K562 (cell line): ENCODE data around the gene SLC39A13. TPM values are rescaled to one million over a fixed set of nuclear protein-coding genes. Genes with fewer than 3 reads are reported as not detected.

Source experiments
- ARID3B ChIP-seq: fragments of 250-450 bp; sonication (Bioruptor Pico); IDR thresholded peaks from 2 replicates; pipeline ENCODE4 v1.4.0; 2020; ENCODE audit warnings: borderline replicate concordance
- CREM ChIP-seq: IDR thresholded peaks from 2 replicates; pipeline ENCODE4 v1.6.1; 2014; ENCODE audit warnings: antibody characterized with exemption, low read depth
- ELF4 ChIP-seq: fragments of 450-650 bp; formaldehyde crosslinking; IDR thresholded peaks from 2 replicates; pipeline ENCODE4 v1.4.0; 2022; ENCODE audit warnings: missing genetic modification characterization
- EP400 ChIP-seq: fragments of 450-650 bp; IDR thresholded peaks from 2 replicates; pipeline ENCODE4 v1.6.1; 2017; ENCODE audit warnings: antibody characterized with exemption, mild to moderate bottlenecking, moderate library complexity
- HEY1 ChIP-seq: fragments of 250-450 bp; sonication (Bioruptor Pico); IDR thresholded peaks from 2 replicates; pipeline ENCODE4 v1.5.0; 2020; ENCODE audit warnings: mild to moderate bottlenecking, moderate library complexity, borderline replicate concordance
- L3MBTL2 ChIP-seq: fragments of 450-650 bp; IDR thresholded peaks from 2 replicates; pipeline ENCODE4 v1.6.1; 2016; ENCODE audit warnings: mild to moderate bottlenecking, moderate library complexity
- MYNN ChIP-seq, 2 experiments: sonication (generic); formaldehyde crosslinking in 1 of 2; IDR thresholded peaks; 2 replicates each; pipeline versions ENCODE4 v1.5.0 to v1.6.1; 2016 to 2020; ENCODE audit warnings: antibody characterized with exemption in 1 of 2, missing genetic modification reagents in 1 of 2
- PBX2 ChIP-seq, 2 experiments: IDR thresholded peaks in 1 of 2; conservative IDR thresholded peaks in 1 of 2; 2 replicates each; pipeline ENCODE4 v1.6.1; 2016; ENCODE audit warnings: low read depth in 2 of 2, mild to moderate bottlenecking in 1 of 2, missing compliant biosample characterization in 1 of 2, missing genetic modification characterization in 1 of 2, moderate library complexity in 1 of 2
- POLR3A ChIP-seq: IDR thresholded peaks from 2 replicates; pipeline ENCODE4 v1.6.1; 2011; ENCODE audit warnings: borderline replicate concordance, mild to moderate bottlenecking, moderate library complexity; ENCODE audit not compliant: insufficient read length, insufficient read depth; ENCODE audit errors: extremely low read depth
- TAF15 ChIP-seq: fragments of 200-400 bp; formaldehyde crosslinking; IDR thresholded peaks from 2 replicates; pipeline ENCODE4 v1.6.1; 2017; ENCODE audit warnings: mild to moderate bottlenecking, low read depth, low read length, moderate library complexity
- TAL1 ChIP-seq: fragments of 450-650 bp; IDR thresholded peaks from 2 replicates; pipeline ENCODE4 v1.6.1; 2016; ENCODE audit warnings: mild to moderate bottlenecking
- TRIM24 ChIP-seq, 2 experiments: fragments of 450-650 bp; IDR thresholded peaks; 2 replicates each; pipeline ENCODE4 v1.6.1; 2016
- ZBTB9 ChIP-seq: fragments of 450-650 bp; formaldehyde crosslinking; IDR thresholded peaks from 2 replicates; pipeline ENCODE4 v1.4.0; 2020; ENCODE audit warnings: mild to moderate bottlenecking, moderate library complexity
- ZKSCAN1 ChIP-seq: fragments of 150-350 bp; IDR thresholded peaks from 2 replicates; pipeline ENCODE4 v1.6.1; 2016; ENCODE audit warnings: low read depth, low read length
- ZNF239 ChIP-seq: fragments of 250-450 bp; sonication (Bioruptor Pico); IDR thresholded peaks from 2 replicates; pipeline ENCODE4 v1.4.0; 2020; ENCODE audit warnings: mild to moderate bottlenecking
- ZNF449 ChIP-seq: fragments of 250-450 bp; sonication (Bioruptor Pico); IDR thresholded peaks from 2 replicates; pipeline ENCODE4 v1.8.0; 2022; ENCODE audit warnings: moderate library complexity, mild to moderate bottlenecking, inconsistent platforms
- polyA plus RNA-seq, 8 experiments: library from polyadenylated mRNA; depleted of rRNA in 4 of 8; stranded (reverse) in 5 of 8; unstranded in 3 of 8; fragments of >200 nt; fragmentation: Nextera tagmentation in 2 of 8; fragmentation: Illumina TruSeq in 1 of 8; extraction: Ambion mirVana in 2 of 8; extraction: Trizol in 1 of 8; gene quantifications; 2 replicates each; pipeline versions ENCODE4 v1.2.1 to v1.2.3, GENCODE V29; 2011 to 2014; ENCODE audit warnings: inconsistent platforms in 1 of 8, missing spikeins in 1 of 8
- total RNA-seq, 7 experiments: library from RNA; depleted of rRNA in 6 of 7; stranded (reverse); fragments of >200 nt in 6 of 7; fragmentation: Illumina TruSeq in 2 of 7; extraction: Trizol in 2 of 7; gene quantifications; 2 replicates each; pipeline versions ENCODE4 v1.2.1 to v1.2.3, GENCODE V29; 2011 to 2021; ENCODE audit warnings: low replicate concordance in 1 of 7

Gene SLC39A13
- total and polyA plus RNA-seq, 9 of the 15 experiments (the other 6 are each of a cell fraction or from before 2014, with no cell fraction given) = 0.17 to 15.9 (median 3.2) TPM

GRCh38 chr11:47378010-47378835, 30.2 kb upstream of the SLC39A13 start, which contains the start of gene SPI1 (continued):
- TF ChIP-seq POLR3A (no peak), EP400 (peak; percentile 80), L3MBTL2 (peak; percentile 72), ZBTB9 (CRISPR knock-in tag) (0 out of 2 replicates have a peak, but pooled peaks have one; percentile 10), TRIM24 (IDR thresholded peaks at IDR 0.05) (peak; percentile 8 to 56; a peak in 1 of 4 replicates), ZNF239 (CRISPR knock-in tag) (peak; percentile 16; the same call in 1 of the 2 replicates), HEY1 (CRISPR knock-in tag) (0 out of 2 replicates have a peak, but pooled peaks have one; percentile 32), ZKSCAN1 (peak; percentile 48; the same call in 1 of the 2 replicates), ARID3B (CRISPR knock-in tag) (no peak), ZNF449 (CRISPR knock-in tag) (no peak), TAF15 (no peak), ELF4 (CRISPR knock-in tag) (peak; percentile 89), PBX2 (CRISPR knock-in tag; IDR thresholded peaks at IDR 0.05; ENCODE audit: low read depth) (no peak), PBX2 (tag; conservative IDR thresholded peaks at IDR 0.05; ENCODE audit: low read depth) (peak; percentile 78), TAL1 (peak; percentile 89), MYNN (IDR thresholded peaks at IDR 0.05) (peak; percentile 33; the same call in 1 of the 2 replicates), MYNN (CRISPR knock-in tag; IDR thresholded peaks at IDR 0.05) (no peak), CREM (peak; percentile 90)
